Mesendoderm (in vitro differentiated cells): Measurements from ENCODE around the gene PRRC1.
"Not testable (repeated sequence)": the region's sequence is repeated elsewhere in the genome, so short reads cannot be mapped to it uniquely, and the experiment has no call there.

Experiments used
- DNase-seq: peaks from one replicate; pipeline ENCODE4 v3.0.0; 2013
- H2AK5ac ChIP-seq: 2 replicates; pipeline ENCODE4 v1.6.1; 2013; ENCODE audit warnings: low read length, inconsistent platforms
- H2BK120ac ChIP-seq: 2 replicates; pipeline ENCODE4 v1.6.1; 2013; ENCODE audit warnings: low read depth, mild to moderate bottlenecking, low read length, moderate library complexity, mixed read lengths
- H2BK15ac ChIP-seq: replicated peaks from 2 replicates; pipeline ENCODE4 v1.6.1; 2013; ENCODE audit warnings: low read depth, mild to moderate bottlenecking, moderate library complexity
- H2BK5ac ChIP-seq: 2 replicates; pipeline ENCODE4 v1.6.1; 2013; ENCODE audit warnings: low read length, inconsistent platforms
- H3K18ac ChIP-seq: 2 replicates; pipeline ENCODE4 v1.6.1; 2013; ENCODE audit warnings: mild to moderate bottlenecking, low read length, mixed read lengths
- H3K23ac ChIP-seq: one replicate; pipeline ENCODE4 v1.6.1; 2013; ENCODE audit warnings: low read length
- H3K27ac ChIP-seq: 2 replicates; pipeline ENCODE4 v1.5.1; 2013; ENCODE audit warnings: low read depth, mild to moderate bottlenecking, inconsistent platforms, low read length, moderate library complexity
- H3K27me3 ChIP-seq: 2 replicates; pipeline ENCODE4 v1.6.1; 2013; ENCODE audit warnings: low read length, control low read depth, mild to moderate bottlenecking, inconsistent platforms; ENCODE audit not compliant: insufficient read depth, poor library complexity
- H3K36me3 ChIP-seq: 2 replicates; pipeline ENCODE4 v1.6.1; 2013; ENCODE audit warnings: low read length, inconsistent platforms; ENCODE audit not compliant: control insufficient read depth, insufficient read depth
- H3K4ac ChIP-seq: one replicate; pipeline ENCODE4 v1.6.1; 2013; ENCODE audit warnings: low read depth, mild to moderate bottlenecking, low read length, moderate library complexity
- H3K4me1 ChIP-seq: 2 replicates; pipeline ENCODE4 v1.6.1; 2013; ENCODE audit warnings: low read depth, low read length, inconsistent platforms; ENCODE audit not compliant: control insufficient read depth
- H3K4me2 ChIP-seq: 2 replicates; pipeline ENCODE4 v1.6.1; 2013; ENCODE audit warnings: low read length
- H3K4me3 ChIP-seq: 2 replicates; pipeline ENCODE4 v1.5.1; 2013; ENCODE audit warnings: mild to moderate bottlenecking, low read length
- H3K56ac ChIP-seq: one replicate; pipeline ENCODE4 v1.6.1; 2013; ENCODE audit warnings: low read length
- H3K79me1 ChIP-seq: 2 replicates; pipeline ENCODE4 v1.6.1; 2013; ENCODE audit warnings: low read length, inconsistent platforms
- H3K79me2 ChIP-seq: 2 replicates; pipeline ENCODE4 v1.6.1; 2013; ENCODE audit warnings: mild to moderate bottlenecking, low read length; ENCODE audit not compliant: control insufficient read depth, insufficient read depth
- H3K9ac ChIP-seq: 2 replicates; pipeline ENCODE4 v1.6.1; 2013; ENCODE audit warnings: low read length, inconsistent platforms
- H4K5ac ChIP-seq: one replicate; pipeline ENCODE4 v1.6.1; 2013; ENCODE audit warnings: low read length
- H4K8ac ChIP-seq: one replicate; pipeline ENCODE4 v1.6.1; 2013; ENCODE audit warnings: low read depth, mild to moderate bottlenecking, control low read depth, low read length, moderate library complexity
- WGBS: extraction: QIAGEN DNeasy Blood & Tissue Kit; methylation state at CpG from one replicate; pipeline ENCODE4 v1.1.7; 2013; ENCODE audit warnings: low lambda C conversion rate, missing lambda C conversion rate; ENCODE audit not compliant: insufficient coverage; ENCODE audit errors: extremely low coverage; 5-methylcytosine and 5-hydroxymethylcytosine counted together

The PRRC1 gene

DNA sequence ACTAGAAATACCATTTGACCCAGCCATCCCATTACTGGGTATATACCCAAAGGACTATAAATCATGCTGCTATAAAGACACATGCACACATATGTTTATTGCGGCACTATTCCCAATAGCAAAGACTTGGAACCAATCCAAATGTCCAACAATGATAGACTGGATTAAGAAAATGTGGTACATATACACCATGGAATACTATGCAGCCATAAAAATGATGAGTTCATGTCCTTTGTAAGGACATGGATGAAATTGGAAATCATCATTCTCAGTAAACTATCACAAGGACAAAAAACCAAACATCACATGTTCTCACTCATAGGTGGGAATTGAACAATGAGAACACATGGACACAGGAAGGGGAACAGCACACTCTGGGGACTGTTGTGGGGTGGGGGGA lies 27.8 kb downstream of the PRRC1 start:
- H3K27ac ChIP-seq, H3K79me1 ChIP-seq, H4K5ac ChIP-seq, H3K4me1 ChIP-seq, H4K8ac ChIP-seq, H3K56ac ChIP-seq, H2BK15ac ChIP-seq, H3K9ac ChIP-seq, H2BK120ac ChIP-seq, H2AK5ac ChIP-seq, H3K4ac ChIP-seq, DNase-seq, H2BK5ac ChIP-seq, H3K23ac ChIP-seq, H3K79me2 ChIP-seq, H3K36me3 ChIP-seq, H3K4me3 ChIP-seq, H3K27me3 ChIP-seq, H3K4me2 ChIP-seq, H3K18ac ChIP-seq: not testable (repeated sequence)
- no CpG with 5 or more reads among the region's 1 CpG for WGBS

DNA sequence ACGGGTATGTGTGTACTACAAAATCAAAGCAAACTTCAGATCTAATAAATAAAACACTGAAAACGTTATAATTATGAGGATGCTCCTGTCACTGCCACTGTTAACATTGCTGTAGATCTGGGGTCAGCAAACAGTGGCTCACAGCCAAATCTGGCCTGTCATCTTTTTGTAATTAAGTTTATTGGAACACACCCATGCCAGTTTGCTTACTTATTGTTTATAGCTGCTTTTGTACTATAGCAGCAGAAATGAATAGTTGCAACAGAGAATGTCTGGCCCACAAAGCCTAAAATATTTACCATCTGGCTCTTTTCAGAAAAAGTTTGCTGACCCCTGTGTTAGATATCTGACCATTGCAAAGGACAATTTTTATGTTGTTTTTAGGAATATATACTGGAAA lies 32.1 kb downstream of the PRRC1 start:
- no CpG with 5 or more reads among the region's 2 CpGs for WGBS
- no peak overlapping the region for H4K5ac ChIP-seq
- no peak overlapping the region for H2BK120ac ChIP-seq
- no peak overlapping the region for H3K9ac ChIP-seq
- H3K27ac ChIP-seq = no peak overlapping the region
- DNase-seq = no peak
- H3K4me2 ChIP-seq = no peak overlapping the region
- no peak overlapping the region for H2AK5ac ChIP-seq
- no peak overlapping the region for H3K18ac ChIP-seq
- H3K4me3 ChIP-seq = no peak overlapping the region
- H4K8ac ChIP-seq = no peak overlapping the region
- no peak overlapping the region for H3K56ac ChIP-seq
- H3K4me1 ChIP-seq = no peaks in the 10 kb centered on the region
- no peaks in the 10 kb centered on the region for H3K27me3 ChIP-seq
- peaks cover 1% of the 10 kb centered on the region for H3K79me1 ChIP-seq
- H3K79me2 ChIP-seq = no peaks in the 10 kb centered on the region
- H2BK5ac ChIP-seq = no peak overlapping the region
- no peak overlapping the region for H2BK15ac ChIP-seq
- H3K4ac ChIP-seq = no peak overlapping the region
- H3K36me3 ChIP-seq = no peaks in the 10 kb centered on the region
- no peak overlapping the region for H3K23ac ChIP-seq

GRCh38 chr5:127550652-127551409 lies 33.4 kb downstream of the PRRC1 start:
- no peak overlapping the region for H3K18ac ChIP-seq
- H3K4ac ChIP-seq = no peak overlapping the region
- no CpG with 5 or more reads among the region's 5 CpGs for WGBS
- H3K56ac ChIP-seq = no peak overlapping the region
- H3K79me1 ChIP-seq = peaks cover 1% of the 10 kb centered on the region
- no peak overlapping the region for H3K23ac ChIP-seq
- no peaks in the 10 kb centered on the region for H3K36me3 ChIP-seq
- no peak overlapping the region for H3K4me3 ChIP-seq
- no peak overlapping the region for H2BK5ac ChIP-seq
- no peaks in the 10 kb centered on the region for H3K4me1 ChIP-seq
- no peak overlapping the region for H3K9ac ChIP-seq
- H3K4me2 ChIP-seq = no peak overlapping the region
- no peak overlapping the region for H2BK15ac ChIP-seq
- H3K27me3 ChIP-seq = no peaks in the 10 kb centered on the region
- H3K79me2 ChIP-seq = no peaks in the 10 kb centered on the region
- no peak overlapping the region for H4K8ac ChIP-seq
- no peak overlapping the region for H2AK5ac ChIP-seq
- H4K5ac ChIP-seq = no peak overlapping the region
- H2BK120ac ChIP-seq = no peak overlapping the region
- no peak overlapping the region for H3K27ac ChIP-seq
- no peak for DNase-seq

DNA sequence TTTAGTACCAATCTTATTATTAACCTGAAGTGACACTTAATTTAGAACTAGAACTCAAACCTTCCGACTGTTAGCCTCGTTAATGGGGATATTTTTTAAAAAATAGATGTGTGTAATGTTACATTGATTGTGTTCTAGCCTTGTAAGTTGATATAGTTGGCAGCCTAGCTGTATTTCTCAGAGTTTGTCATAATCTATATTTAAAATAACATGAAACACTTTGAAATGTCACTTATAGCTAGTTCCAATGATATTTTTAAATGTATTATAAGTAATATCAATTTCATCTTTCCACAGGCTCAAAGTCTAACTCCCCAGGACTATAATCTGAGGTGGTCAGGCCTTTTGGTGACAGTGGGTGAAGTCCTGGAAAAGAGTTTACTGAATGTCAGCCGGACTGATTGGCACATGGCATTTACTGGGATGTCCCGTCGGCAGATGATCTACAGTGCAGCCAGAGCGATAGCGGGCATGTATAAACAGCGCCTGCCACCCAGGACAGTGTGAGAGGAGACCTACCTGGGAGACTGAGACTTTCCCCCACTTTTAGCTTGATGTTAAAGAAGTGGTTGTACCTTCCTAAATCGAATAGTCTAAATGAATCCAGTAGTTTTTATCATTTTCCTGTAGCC lies 34.1 kb downstream of the PRRC1 start:
- H4K5ac ChIP-seq = no peak overlapping the region
- no peaks in the 10 kb centered on the region for H3K79me1 ChIP-seq
- H2AK5ac ChIP-seq = no peak overlapping the region
- no peak overlapping the region for H2BK15ac ChIP-seq
- no peak overlapping the region for H3K4ac ChIP-seq
- H3K27me3 ChIP-seq = no peaks in the 10 kb centered on the region
- H2BK5ac ChIP-seq = no peak overlapping the region
- H3K23ac ChIP-seq = no peak overlapping the region
- H3K56ac ChIP-seq = no peak overlapping the region
- H3K4me3 ChIP-seq = no peak overlapping the region
- no peak overlapping the region for H2BK120ac ChIP-seq
- no peaks in the 10 kb centered on the region for H3K79me2 ChIP-seq
- no peak overlapping the region for H3K18ac ChIP-seq
- no peaks in the 10 kb centered on the region for H3K4me1 ChIP-seq
- no peak overlapping the region for H4K8ac ChIP-seq
- WGBS = no CpG with 5 or more reads among the region's 9 CpGs
- H3K4me2 ChIP-seq = no peak overlapping the region
- H3K9ac ChIP-seq = no peak overlapping the region
- DNase-seq = no peak
- H3K27ac ChIP-seq = no peak overlapping the region
- no peaks in the 10 kb centered on the region for H3K36me3 ChIP-seq

DNA sequence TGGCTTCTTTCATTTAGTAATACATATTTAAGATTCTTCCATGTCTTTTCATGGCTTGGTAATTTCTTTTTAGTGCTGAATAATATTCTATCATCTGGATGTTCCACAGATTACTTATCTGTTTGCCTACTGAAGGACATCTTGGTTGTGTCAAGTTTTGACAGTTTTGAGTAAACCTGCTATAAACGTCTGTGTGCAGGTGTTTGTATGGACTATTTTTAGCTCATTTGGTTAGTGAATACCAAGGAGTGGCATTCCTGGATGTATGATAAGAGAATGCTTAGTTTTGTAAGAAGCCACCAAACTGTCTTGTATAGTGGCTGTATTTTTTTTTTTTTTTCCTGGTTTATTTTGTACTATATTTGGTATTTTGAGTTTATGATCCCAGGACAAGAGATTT lies 38.4 kb downstream of the PRRC1 start:
- H3K27ac ChIP-seq = no peak overlapping the region
- H3K4ac ChIP-seq = no peak overlapping the region
- no peaks in the 10 kb centered on the region for H3K27me3 ChIP-seq
- DNase-seq = no peak
- no peak overlapping the region for H2BK15ac ChIP-seq
- no peak overlapping the region for H3K56ac ChIP-seq
- H3K9ac ChIP-seq = no peak overlapping the region
- no peak overlapping the region for H2BK5ac ChIP-seq
- no peak overlapping the region for H2AK5ac ChIP-seq
- no peak overlapping the region for H4K5ac ChIP-seq
- no peak overlapping the region for H3K4me2 ChIP-seq
- H3K36me3 ChIP-seq = no peaks in the 10 kb centered on the region
- H3K4me1 ChIP-seq = no peaks in the 10 kb centered on the region
- H2BK120ac ChIP-seq = no peak overlapping the region
- no peaks in the 10 kb centered on the region for H3K79me1 ChIP-seq
- no CpG with 5 or more reads among the region's 1 CpG for WGBS
- H3K4me3 ChIP-seq = no peak overlapping the region
- H4K8ac ChIP-seq = no peak overlapping the region
- no peaks in the 10 kb centered on the region for H3K79me2 ChIP-seq
- H3K23ac ChIP-seq = no peak overlapping the region
- no peak overlapping the region for H3K18ac ChIP-seq
